IPS-11a (cell line): ENCODE measurements around the gene WDR5B.

ENCODE experiments used
- H3K4me3 ChIP-seq: one replicate; pipeline ENCODE4 v1.5.1; 2013; ENCODE audit warnings: low read depth, low read length, control low read depth

WDR5B gene

GRCh38 chr3:122410111-122410510 lies 5.8 kb downstream of the WDR5B start:
- H3K4me3 ChIP-seq, result no peak overlapping the region

GRCh38 chr3:122409446-122409845 lies 6.4 kb downstream of the WDR5B start:
- H3K4me3 ChIP-seq, result no peak overlapping the region

DNA sequence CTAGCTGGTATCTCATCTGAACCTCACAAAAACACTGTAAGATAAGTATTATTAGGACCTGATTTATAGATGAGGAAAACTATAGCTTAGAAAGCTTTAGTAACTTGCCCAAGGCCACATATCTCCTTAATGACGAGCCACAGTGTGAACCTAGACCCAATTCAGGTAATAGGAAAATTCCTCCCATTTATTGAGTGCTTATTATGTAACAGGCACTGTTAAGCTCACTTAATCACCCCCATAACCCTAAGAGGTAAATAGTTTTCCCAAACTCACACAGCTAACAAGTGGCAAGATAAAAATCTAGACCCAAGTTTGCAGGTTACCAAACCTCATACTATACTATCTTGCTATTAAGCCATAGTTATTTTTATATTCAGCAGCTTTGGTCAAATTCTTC lies 7.9 kb downstream of the WDR5B start:
- no peak overlapping the region for H3K4me3 ChIP-seq

DNA sequence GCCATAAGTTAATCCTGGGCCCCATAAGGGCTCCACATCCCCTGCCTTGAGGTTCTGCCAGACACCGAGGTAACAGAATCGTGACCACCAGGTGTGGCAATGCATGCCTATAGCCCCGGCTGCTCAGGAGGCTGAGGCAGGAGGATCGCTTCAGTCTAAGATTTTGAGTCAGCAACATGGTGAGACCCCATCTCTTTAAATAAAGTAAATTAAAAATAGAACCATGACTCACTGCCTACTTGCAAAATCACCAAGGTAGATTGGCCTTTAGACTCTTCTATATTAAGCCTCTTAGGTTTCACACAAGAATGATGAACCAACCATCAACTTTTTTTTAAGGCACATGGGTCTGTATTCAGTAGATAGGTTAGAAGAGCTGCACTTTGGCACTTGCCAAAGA lies 9.7 kb downstream of the WDR5B start:
- no peak overlapping the region for H3K4me3 ChIP-seq

GRCh38 chr3:122405015-122405414 lies 10.8 kb downstream of the WDR5B start:
- H3K4me3 ChIP-seq, result no peak overlapping the region

DNA sequence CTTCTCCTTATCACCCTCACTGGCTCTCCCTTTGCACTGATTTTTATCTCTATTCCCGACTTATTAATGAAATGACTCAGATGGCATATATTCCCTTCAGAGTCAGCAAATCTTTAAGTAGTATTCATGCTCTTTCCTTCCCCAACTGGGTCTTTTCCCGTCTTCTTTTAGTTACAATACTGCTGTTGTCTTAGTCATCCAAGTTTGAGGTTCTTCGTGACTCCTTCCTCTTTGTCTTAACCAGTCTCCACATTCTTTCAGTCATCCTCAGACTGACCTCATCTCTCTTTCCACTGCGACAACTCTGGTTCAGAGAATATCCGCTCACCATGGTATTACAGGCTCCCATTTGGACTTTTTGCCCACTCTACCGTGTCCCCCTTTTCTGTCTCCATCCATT lies 12.4 kb downstream of the WDR5B start:
- H3K4me3 ChIP-seq, result no peak overlapping the region

DNA sequence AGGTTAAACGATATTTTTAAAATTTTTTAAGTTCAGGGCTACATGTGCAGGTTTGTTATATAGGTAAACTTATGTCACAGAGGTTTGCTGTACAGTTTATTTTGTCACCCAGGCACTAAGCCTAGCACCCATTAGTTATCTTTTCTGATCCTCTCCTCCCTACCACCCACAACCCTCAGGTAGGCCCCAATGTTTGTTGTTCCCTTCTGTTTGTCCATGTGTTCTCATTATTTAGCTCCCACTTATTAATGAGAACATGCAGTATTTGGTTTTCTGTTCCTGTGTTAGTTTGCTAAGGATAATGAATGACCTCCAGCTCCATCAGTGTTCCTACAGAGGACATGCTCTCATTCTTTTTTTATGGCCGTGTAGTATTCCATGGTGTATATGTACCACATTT lies 16.9 kb downstream of the WDR5B start:
- H3K4me3 ChIP-seq, result no peak overlapping the region

DNA sequence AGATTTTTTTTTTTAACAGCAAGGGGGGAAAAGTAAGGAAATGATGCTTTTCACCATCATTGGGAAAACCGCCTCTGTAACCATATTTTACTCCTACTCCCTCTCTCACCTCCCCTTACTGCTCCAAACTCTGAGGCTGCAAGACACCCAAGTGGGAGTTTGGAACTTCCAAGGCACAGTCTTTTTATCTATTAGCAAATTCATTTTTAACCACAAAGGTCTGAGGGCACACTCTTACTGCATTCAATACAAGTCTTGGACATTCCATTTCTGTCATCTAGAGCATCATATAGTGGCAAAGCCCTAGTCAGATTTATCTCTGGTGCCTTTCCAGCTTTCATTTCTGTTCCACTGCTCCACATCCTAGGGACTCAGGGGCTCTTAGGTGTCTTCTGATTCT lies 18.7 kb downstream of the WDR5B start:
- no peak overlapping the region for H3K4me3 ChIP-seq

GRCh38 chr3:122396511-122396910 lies 19.4 kb downstream of the WDR5B start:
- no peak overlapping the region for H3K4me3 ChIP-seq

DNA sequence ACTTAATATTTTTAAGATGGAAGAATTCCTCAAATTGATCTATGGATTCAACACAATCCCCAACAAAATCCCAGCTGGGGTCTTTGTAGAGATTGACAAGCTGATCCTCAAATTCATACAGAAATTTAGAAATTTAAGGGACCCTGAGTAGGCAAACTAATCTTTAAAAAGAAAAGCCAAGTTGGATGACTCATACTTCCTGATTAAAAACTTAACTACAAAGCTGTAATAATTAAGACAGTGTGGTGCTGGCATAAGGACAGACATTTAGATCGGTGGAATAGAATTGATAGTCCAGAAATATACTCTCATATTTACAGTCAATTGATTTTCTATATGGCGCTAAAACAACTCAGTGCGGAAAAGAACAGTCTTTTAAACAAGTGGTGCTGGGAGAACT lies 20.3 kb downstream of the WDR5B start:
- H3K4me3 ChIP-seq, result no peak overlapping the region

DNA sequence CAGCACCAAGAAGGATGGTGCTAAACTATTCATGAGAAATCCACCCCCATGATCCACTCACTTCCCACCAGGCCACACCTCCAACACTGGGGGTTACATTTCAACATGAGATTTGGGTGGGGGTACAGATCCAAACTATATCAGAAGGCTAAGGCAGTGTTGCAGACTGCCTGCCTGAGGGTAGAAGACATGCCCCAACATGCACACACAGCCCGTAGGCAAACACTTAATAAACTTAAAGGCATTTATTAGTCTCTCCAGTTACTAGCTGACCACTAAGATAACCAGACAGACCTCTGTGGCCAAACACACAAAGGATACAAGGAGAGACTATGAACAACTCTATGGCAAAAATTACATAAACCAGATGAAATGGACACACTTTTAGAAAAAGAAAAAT lies 21.7 kb downstream of the WDR5B start:
- no peak overlapping the region for H3K4me3 ChIP-seq

GRCh38 chr3:122392868-122393844 lies 22.7 kb downstream of the WDR5B start:
- no peak overlapping the region for H3K4me3 ChIP-seq

DNA sequence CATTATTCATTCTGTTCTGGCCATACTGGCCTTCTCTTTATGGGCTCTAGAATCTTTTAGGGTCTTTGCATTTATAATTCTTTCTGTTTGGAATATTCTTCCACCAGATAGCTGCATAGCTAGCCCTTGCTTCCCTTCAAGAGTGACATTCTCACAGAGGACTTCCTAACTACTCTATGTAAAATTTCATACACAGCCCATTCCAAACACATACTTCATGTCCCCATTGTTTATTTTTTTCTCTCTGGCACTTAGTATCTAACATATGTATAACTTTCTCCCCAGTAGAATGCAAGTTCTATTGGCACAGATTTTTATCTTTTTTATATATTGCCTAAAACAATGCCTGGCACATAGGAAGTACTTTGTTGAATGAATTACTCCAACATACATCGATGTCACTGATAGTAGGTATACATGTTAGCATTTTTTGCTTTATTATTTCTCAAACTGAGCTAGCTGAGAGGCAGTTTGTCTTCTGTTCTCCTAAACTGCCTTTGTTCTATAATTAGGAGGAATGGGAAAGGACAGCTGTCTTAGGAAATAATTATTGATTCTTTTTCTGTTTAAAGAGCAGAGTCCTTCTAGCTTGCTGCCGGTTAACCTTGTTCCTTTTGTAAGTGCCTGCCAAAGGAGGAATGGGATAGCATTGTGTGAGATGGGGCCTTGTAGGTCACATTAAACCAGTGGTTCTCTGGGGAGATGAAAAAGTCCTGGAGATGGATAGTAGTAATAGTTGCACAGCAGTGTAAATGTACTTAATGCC lies 24.0 kb downstream of the WDR5B start:
- H3K4me3 ChIP-seq, result no peak overlapping the region

DNA sequence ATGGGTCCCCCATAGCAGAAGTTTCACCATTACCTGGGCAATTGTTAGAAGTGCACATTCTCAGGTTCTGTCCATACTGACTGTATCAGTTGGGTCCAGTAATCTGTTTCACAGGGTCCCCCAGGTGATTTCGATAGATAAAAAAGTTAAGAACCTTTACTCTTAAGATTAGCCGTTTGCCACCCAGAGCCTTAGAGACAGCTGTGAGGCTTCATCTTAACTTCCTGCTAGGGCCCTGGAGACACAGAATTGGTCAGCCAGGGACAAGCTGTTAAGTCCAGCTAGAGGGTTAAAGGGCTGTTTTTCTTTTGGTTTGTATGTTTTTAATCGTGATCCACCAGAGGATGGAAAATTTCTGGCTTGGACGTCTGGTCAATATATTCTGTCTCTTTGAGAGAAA lies 25.2 kb downstream of the WDR5B start:
- H3K4me3 ChIP-seq, result no peak overlapping the region

DNA sequence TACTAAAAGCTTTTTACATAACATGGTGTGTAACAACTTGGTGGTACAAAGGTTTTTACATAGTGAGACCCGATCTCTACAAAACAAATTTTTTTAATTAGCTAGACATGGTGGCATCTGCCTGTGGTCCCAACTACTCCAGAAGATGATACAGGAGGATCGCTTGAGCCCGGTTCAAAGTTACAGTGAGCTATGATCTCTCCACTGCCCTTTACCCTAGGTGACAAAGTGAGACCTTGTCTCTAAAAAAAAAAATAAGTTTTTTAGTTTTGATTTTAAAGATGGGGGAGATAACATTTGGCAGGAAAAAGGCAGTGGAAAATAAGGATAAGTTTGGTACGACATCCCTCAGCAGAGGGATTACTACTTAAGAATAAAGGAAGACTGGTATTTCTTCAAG lies 26.0 kb downstream of the WDR5B start:
- H3K4me3 ChIP-seq, result no peak overlapping the region

DNA sequence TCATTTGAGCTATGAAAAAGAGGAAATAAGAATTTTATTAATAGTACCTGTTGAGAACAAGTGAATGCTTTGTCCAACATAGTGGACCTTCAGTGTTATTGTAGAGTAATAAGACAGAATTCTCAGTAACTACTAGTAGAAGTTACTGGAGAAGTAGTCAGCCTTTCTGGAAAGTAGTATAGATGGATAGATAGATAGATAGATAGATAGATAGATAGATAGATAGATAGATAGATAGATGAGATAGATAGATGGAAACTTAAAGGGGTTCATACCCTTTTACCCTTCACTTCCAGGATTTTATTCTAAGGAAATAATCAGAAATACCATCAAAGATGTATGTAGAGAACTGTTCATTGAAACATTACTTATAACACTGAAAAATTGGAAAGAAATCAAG lies 26.7 kb downstream of the WDR5B start:
- H3K4me3 ChIP-seq, result no peak overlapping the region

DNA sequence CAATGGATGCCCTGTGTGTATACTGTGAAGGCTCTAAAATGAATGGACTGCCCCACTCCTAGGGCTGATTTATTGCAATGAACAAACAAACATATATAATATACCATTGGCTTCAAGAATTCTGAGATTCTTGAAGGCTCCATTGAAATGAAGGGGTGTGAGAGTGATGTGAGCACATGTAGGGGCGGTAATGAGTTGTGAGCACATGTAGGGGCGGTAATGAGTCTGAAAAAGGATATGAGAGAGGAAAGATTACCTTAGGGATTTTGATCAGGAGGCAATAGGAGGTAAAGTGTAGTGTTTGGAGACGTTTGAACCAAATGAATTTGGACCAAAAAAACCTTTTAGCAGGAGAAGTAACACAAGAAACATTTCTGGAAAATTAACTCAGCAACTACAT lies 28.2 kb downstream of the WDR5B start:
- H3K4me3 ChIP-seq, result no peak overlapping the region

DNA sequence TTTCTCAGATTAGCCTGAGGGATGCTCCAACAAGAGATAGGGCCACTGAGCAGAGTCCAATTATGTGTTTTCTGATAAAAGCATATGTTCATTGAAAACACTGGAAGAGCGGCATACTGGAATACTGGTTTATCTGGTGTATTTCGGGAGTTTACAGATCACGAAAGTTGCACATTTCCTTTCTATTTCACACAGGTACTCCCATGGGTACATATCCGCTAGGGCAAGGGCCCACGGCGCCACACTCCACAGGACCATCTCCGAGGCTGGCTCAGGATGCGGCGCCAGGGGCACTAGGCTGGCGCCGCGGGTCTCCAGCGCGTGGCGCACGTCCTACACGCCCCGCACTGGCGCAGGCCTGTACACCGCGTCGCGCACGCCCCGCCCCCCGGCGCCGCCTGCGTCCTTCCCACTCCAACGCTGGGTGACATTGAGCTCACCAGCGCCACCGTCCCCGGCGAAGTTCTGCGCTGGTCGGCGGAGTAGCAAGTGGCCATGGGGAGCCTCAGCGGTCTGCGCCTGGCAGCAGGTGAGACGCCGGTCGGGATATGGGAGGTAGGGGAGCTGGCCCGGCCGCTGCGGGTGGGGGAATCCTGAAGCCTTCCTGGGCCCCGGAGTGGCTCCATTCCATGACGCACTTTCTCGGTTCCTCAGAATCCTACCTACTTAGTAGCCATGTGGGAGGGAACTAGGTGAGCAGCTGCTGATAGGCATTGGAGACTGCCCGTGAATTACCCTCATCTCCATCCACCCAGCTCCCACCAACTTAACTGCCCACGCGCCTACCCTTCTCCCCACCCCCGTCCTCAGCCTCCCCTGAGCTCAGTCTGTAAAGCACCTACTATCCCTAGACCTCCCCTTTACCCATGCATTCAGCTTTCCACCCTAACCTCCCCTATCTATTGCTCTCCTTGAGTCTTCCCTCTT lies 31.8 kb downstream of the WDR5B start, which contains the start of gene FAM162A:
Gene FAM162A, plus strand, starts transcription at position 412 of the 927 bp plus-strand sequence. Its CDS starts 84 bp downstream, at position 496.
- peak within 1 kb of the TSS; percentile 94 for H3K4me3 ChIP-seq

GRCh38 chr3:122382888-122383666 lies 32.8 kb downstream of the WDR5B start, which contains the start of gene MIX23:
Gene MIX23 (minus strand): TSS chr3:122383231. CDS start chr3:122383224, 7 bp downstream.
- H3K4me3 ChIP-seq, result peak within 1 kb of the TSS; percentile 94

DNA sequence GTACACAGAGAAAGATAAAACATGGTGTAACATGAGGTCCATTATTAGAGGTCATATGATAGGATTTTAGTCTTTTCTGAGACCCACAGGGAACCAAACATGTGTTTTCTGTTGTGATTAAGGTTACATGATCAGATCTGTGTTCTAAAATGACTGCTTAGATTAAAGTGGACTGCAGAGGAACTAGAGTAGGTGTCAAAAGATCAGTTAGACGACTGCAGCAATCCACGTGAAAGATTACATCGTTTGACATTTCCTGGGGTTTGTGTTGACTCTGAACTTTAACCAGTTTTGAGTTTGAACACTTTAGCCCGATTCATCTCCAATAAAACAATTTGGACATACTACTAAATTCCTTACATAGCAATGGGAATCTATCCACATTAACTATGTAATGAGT lies 37.9 kb downstream of the WDR5B start:
- H3K4me3 ChIP-seq, result no peak overlapping the region
